Activated T-helper 1 cell treated with anti-CD3 and anti-CD28 coated beads, Interleukin-12 subunit alpha, Interleukin-12 subunit beta, Interleukin-2, Interleukin-4 antibody, amounts not matched to agents 30 ng/mL and 10 ng/mL and 1 ng/mL, durations not matched to agents 14 hours and 24 hours and 36 hours (primary cell): ENCODE results near the gene PIP5K1B. TPM values are rescaled to one million over a fixed set of nuclear protein-coding genes. Genes with fewer than 3 reads are reported as not detected.
A peak's percentile ranks its signal among the peaks of the same experiment; 100 is the strongest.
"Not testable (repeated sequence)": the region's sequence is repeated elsewhere in the genome, so short reads cannot be mapped to it uniquely, and the experiment has no call there.

Experiments used
- DNase-seq: peaks from one replicate; pipeline ENCODE4 v3.0.0; 2021; ENCODE audit warnings: low spot score
- H3K27ac Mint-ChIP-seq: one replicate; pipeline ENCODE4 v1.8.0; 2021; ENCODE audit warnings: mild to moderate bottlenecking, mixed read lengths
- H3K27me3 Mint-ChIP-seq: one replicate; pipeline ENCODE4 v1.8.0; 2022; ENCODE audit warnings: mild to moderate bottlenecking, moderate library complexity, mixed read lengths; ENCODE audit not compliant: insufficient read depth
- H3K36me3 Mint-ChIP-seq: one replicate; pipeline ENCODE4 v1.8.0; 2021; ENCODE audit warnings: low read depth, mixed read lengths
- H3K4me1 Mint-ChIP-seq: one replicate; pipeline ENCODE4 v1.8.0; 2021; ENCODE audit warnings: low read depth, mixed read lengths
- H3K4me3 Mint-ChIP-seq: one replicate; pipeline ENCODE4 v1.8.0; 2021; ENCODE audit warnings: mild to moderate bottlenecking, moderate library complexity, mixed read lengths
- H3K9me3 Mint-ChIP-seq: one replicate; pipeline ENCODE4 v1.8.0; 2021; ENCODE audit warnings: mixed read lengths
- intact Hi-C: fragments of 100-400 bp; cut with micrococcal nuclease; formaldehyde crosslinking; loops from one replicate; pipeline ENCODE4 v1.15.1; 2024
- total RNA-seq: library from RNA; stranded (reverse); gene quantifications from 2 replicates; pipeline ENCODE4 v1.2.3, GENCODE V29; 2022

The PIP5K1B gene
- total RNA-seq, 1 donor from 2014 or later, result 77.4 TPM

- Mint-ChIP-seq H3K4me1 (peaks cover 69% of the 10 kb centered on the region), H3K27me3 (peaks cover 2% of the 10 kb centered on the region), H3K36me3 (peaks cover 28% of the 10 kb centered on the region), H3K27ac (peak overlapping the region; percentile 87), H3K9me3 (no peaks in the 10 kb centered on the region), H3K4me3 (peak overlapping the region; percentile 43)
- DNase-seq, result no peak
- intact Hi-C loops, result loop anchor here (1.0 to 5.0 kb wide), 11 partner anchors 9 to 322 kb away; partner anchors contain the start of gene FXN
Observed at GRCh38 chr9:68974901-68975300, 269.9 kb downstream of the PIP5K1B start.

- no peak for DNase-seq
- intact Hi-C loops, result no loop called here
- Mint-ChIP-seq H3K4me1 (peaks cover 75% of the 10 kb centered on the region), H3K9me3 (no peaks in the 10 kb centered on the region), H3K27me3 (peaks cover 2% of the 10 kb centered on the region), H3K27ac (peak overlapping the region; percentile 87), H3K4me3 (peak overlapping the region; percentile 35), H3K36me3 (peaks cover 28% of the 10 kb centered on the region)
Observed at GRCh38 chr9:68975365-68976043, 270.5 kb downstream of the PIP5K1B start.

GRCh38 chr9:68978066-68978465 is 273.0 kb downstream of the PIP5K1B start:
- intact Hi-C loops, result no loop called here
- Mint-ChIP-seq H3K4me3 (no peak overlapping the region), H3K9me3 (no peaks in the 10 kb centered on the region)

GRCh38 chr9:68978501-68978900 is 273.5 kb downstream of the PIP5K1B start:
- no peak for DNase-seq
- Mint-ChIP-seq H3K4me3 (no peak overlapping the region), H3K27me3 (peaks cover 2% of the 10 kb centered on the region), H3K27ac (no peak overlapping the region), H3K4me1 (peaks cover 85% of the 10 kb centered on the region), H3K9me3 (no peaks in the 10 kb centered on the region), H3K36me3 (peaks cover 19% of the 10 kb centered on the region)
- intact Hi-C loops, result no loop called here

More at GRCh38 chr9:68978066-68978465, 273.0 kb downstream of the PIP5K1B start:
- DNase-seq, result no peak
- Mint-ChIP-seq H3K4me1 (peaks cover 85% of the 10 kb centered on the region), H3K27ac (peak overlapping the region; percentile 14), H3K27me3 (peaks cover 2% of the 10 kb centered on the region), H3K36me3 (peaks cover 19% of the 10 kb centered on the region)

GRCh38 chr9:68979538-68980314 is 274.7 kb downstream of the PIP5K1B start:
- Mint-ChIP-seq H3K4me3 (peak overlapping the region; percentile 69), H3K36me3 (peaks cover 14% of the 10 kb centered on the region), H3K27me3 (peaks cover 2% of the 10 kb centered on the region), H3K27ac (peak overlapping the region; percentile 97), H3K4me1 (peaks cover 85% of the 10 kb centered on the region), H3K9me3 (no peaks in the 10 kb centered on the region)
- DNase-seq, result peak; percentile 38
- intact Hi-C loops, result loop anchor here (1.0 kb wide), 4 partner anchors 27 to 326 kb away; no protein-coding TSS in a partner anchor

- Mint-ChIP-seq H3K4me1 (peaks cover 79% of the 10 kb centered on the region), H3K27ac (peak overlapping the region; percentile 72), H3K27me3 (peaks cover 2% of the 10 kb centered on the region), H3K36me3 (peaks cover 14% of the 10 kb centered on the region), H3K4me3 (peak overlapping the region; percentile 17), H3K9me3 (no peaks in the 10 kb centered on the region)
- DNase-seq, result no peak
- intact Hi-C loops, result no loop called here
Observed at GRCh38 chr9:68980341-68980914, 275.4 kb downstream of the PIP5K1B start.

- H3K9me3 Mint-ChIP-seq, result no peaks in the 10 kb centered on the region
- intact Hi-C loops, result no loop called here
- H3K4me1 Mint-ChIP-seq, result peaks cover 71% of the 10 kb centered on the region
- no peak overlapping the region for H3K4me3 Mint-ChIP-seq
- peaks cover 2% of the 10 kb centered on the region for H3K27me3 Mint-ChIP-seq
- peaks cover 10% of the 10 kb centered on the region for H3K36me3 Mint-ChIP-seq
- peak overlapping the region; percentile 21 for H3K27ac Mint-ChIP-seq
- no peak for DNase-seq
Observed at GRCh38 chr9:68981789-68982188, 276.7 kb downstream of the PIP5K1B start.

- Mint-ChIP-seq H3K4me1 (peaks cover 68% of the 10 kb centered on the region), H3K27ac (peak overlapping the region; percentile 56), H3K27me3 (peaks cover 2% of the 10 kb centered on the region)
Observed at GRCh38 chr9:68983008-68983411, 278.0 kb downstream of the PIP5K1B start.

GRCh38 chr9:68983522-68984424 is 278.7 kb downstream of the PIP5K1B start:
- no peak for DNase-seq
- peak overlapping the region; percentile 19 for H3K4me3 Mint-ChIP-seq
- intact Hi-C loops, result loop anchor here (1.0 kb wide), 1 partner anchor 9 kb away; no protein-coding TSS in a partner anchor
- peak overlapping the region; percentile 41 for H3K27ac Mint-ChIP-seq
- H3K27me3 Mint-ChIP-seq, result peaks cover 2% of the 10 kb centered on the region
- no peaks in the 10 kb centered on the region for H3K9me3 Mint-ChIP-seq
- H3K4me1 Mint-ChIP-seq, result peaks cover 62% of the 10 kb centered on the region
- peaks cover 4% of the 10 kb centered on the region for H3K36me3 Mint-ChIP-seq

More at GRCh38 chr9:68983008-68983411, 278.0 kb downstream of the PIP5K1B start:
- peak overlapping the region; percentile 19 for H3K4me3 Mint-ChIP-seq
- intact Hi-C loops, result no loop called here
- H3K9me3 Mint-ChIP-seq, result no peaks in the 10 kb centered on the region
- peaks cover 8% of the 10 kb centered on the region for H3K36me3 Mint-ChIP-seq
- DNase-seq, result no peak

GRCh38 chr9:68986949-68987348 is 281.9 kb downstream of the PIP5K1B start:
- H3K27me3 Mint-ChIP-seq, H3K4me3 Mint-ChIP-seq, intact Hi-C loops, H3K27ac Mint-ChIP-seq, DNase-seq, H3K9me3 Mint-ChIP-seq, H3K36me3 Mint-ChIP-seq: not testable (repeated sequence)
- peaks cover 33% of the 10 kb centered on the region for H3K4me1 Mint-ChIP-seq

GRCh38 chr9:68991457-68991856 is 286.4 kb downstream of the PIP5K1B start:
- Mint-ChIP-seq H3K27ac (no peak overlapping the region), H3K27me3 (no peaks in the 10 kb centered on the region), H3K4me1 (peaks cover 9% of the 10 kb centered on the region), H3K9me3 (no peaks in the 10 kb centered on the region), H3K4me3 (no peak overlapping the region), H3K36me3 (peaks cover 1% of the 10 kb centered on the region)
- no peak for DNase-seq
- intact Hi-C loops, result no loop called here

GRCh38 chr9:68995776-68996175 is 290.7 kb downstream of the PIP5K1B start:
- H3K27ac Mint-ChIP-seq, result no peak overlapping the region
- no peak overlapping the region for H3K4me3 Mint-ChIP-seq
- no peaks in the 10 kb centered on the region for H3K27me3 Mint-ChIP-seq
- no peaks in the 10 kb centered on the region for H3K9me3 Mint-ChIP-seq
- intact Hi-C loops, result loop anchor here (5.0 kb wide), 3 partner anchors 78 to 148 kb away; no protein-coding TSS in a partner anchor
- peaks cover 38% of the 10 kb centered on the region for H3K4me1 Mint-ChIP-seq
- peaks cover 15% of the 10 kb centered on the region for H3K36me3 Mint-ChIP-seq
- DNase-seq, result no peak
